ENCODE measurements around the gene TAGAP. TPM values are rescaled to one million over a fixed set of nuclear protein-coding genes. Genes with fewer than 3 reads are reported as not detected.

TAGAP gene, protein sequence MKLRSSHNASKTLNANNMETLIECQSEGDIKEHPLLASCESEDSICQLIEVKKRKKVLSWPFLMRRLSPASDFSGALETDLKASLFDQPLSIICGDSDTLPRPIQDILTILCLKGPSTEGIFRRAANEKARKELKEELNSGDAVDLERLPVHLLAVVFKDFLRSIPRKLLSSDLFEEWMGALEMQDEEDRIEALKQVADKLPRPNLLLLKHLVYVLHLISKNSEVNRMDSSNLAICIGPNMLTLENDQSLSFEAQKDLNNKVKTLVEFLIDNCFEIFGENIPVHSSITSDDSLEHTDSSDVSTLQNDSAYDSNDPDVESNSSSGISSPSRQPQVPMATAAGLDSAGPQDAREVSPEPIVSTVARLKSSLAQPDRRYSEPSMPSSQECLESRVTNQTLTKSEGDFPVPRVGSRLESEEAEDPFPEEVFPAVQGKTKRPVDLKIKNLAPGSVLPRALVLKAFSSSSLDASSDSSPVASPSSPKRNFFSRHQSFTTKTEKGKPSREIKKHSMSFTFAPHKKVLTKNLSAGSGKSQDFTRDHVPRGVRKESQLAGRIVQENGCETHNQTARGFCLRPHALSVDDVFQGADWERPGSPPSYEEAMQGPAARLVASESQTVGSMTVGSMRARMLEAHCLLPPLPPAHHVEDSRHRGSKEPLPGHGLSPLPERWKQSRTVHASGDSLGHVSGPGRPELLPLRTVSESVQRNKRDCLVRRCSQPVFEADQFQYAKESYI
- 0.07 and 0.42 TPM in 2 replicates for total RNA-seq

DNA sequence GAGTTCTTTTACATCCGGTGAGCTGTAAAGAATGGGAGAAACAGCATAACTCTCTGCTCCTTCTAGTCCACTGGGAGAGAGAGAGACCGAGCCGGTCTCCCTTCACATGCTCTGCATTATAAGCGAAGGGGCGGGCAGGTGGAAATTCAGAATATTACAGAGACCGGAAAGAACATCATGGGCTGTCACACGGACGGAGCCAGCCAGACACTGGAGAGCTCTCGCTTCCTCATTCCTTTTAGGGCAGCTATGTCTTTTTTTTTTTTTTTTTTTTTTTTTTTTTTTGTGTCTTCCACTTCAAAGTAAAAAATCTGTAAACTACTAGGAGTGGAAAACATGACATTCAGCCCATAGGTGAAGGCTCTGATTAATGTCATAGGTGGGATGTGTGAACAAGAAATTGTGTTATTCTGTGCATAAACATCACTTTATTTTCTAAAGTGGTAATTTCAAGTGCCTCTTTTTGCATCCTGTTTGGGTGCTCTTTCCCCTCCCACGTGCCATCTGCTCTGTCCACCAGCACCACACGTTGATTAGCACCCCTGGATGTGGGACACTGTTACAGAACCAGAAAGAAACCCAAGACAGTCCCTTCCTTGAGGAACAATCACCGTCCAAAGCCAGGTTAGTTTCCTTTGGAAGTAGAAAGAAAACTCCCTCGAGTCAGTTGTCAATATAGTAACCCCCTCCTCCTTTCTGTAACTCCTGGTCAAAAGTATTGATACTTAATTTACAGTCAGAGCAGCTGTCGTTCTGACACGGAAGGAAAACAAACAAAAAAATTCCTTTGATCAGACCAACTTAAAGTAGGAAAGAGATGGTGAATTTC lies at the start of gene TAGAP:
TAGAP (minus strand) TSS at position 93 of the 829 bp plus-strand sequence. CDS start 845 bp downstream, outside the sequence.

DNA sequence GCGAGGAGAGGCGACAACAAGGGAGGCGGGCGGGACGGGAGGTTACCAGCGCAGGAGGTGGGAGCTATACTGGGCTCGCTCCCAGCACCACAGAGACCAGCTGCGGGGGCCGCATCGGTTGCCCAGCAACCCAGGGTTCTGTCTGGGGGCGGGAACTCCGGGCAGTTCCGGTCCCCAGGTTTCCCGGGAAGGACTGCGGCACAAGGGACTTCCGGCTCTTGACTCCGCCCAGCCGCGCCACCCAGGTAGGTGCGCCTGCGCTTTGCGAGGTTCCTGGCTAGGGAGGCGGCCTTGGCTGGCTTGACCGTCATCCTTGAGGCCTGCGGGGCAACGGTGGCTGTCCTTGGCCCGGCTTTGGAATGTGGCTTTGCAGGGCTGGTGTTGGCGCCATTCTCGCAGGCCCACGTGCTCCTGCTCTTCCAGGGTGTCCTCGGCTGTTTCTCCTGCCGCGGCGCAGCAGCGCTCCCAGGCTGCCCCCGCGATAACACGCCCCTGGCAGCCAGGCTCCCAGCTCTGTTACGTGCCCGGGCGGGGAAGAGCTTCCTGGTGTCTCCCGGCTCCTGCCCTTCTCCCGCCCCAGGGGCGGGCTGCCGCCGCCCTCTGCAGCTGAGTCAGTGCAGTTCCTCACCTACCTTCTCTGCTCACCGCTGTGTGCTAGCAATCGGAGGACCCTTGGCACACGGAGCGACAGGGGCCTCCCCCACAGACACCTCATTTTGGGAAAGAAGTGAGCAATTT lies 45.0 kb downstream of the TAGAP start, which contains the start of gene RSPH3:
RSPH3 (minus strand) TSS at position 537 of the 738 bp plus-strand sequence. CDS start 652 bp downstream, outside the sequence.

Other genes with a start within 250 kb of the TAGAP start
- gene EZR, start 225.6 kb downstream of the TAGAP start, total RNA-seq: 219 and 247 TPM in 2 replicates
- gene RSPH3, start 44.8 kb downstream of the TAGAP start, total RNA-seq: 4.2 and 4.8 TPM in 2 replicates
- 0.07 TPM in 1 of 2 replicates, not detected in the other for gene FNDC1, start 124.4 kb upstream of the TAGAP start, total RNA-seq